Esophagus muscularis mucosa (tissue), 4 donors: ENCODE results near the gene TGFBR3. TPM values are rescaled to one million over a fixed set of nuclear protein-coding genes. Genes with fewer than 3 reads are reported as not detected.
A peak's percentile ranks its signal among the peaks of the same experiment; 100 is the strongest.

ENCODE experiments used
- DNase-seq: peaks from one replicate; pipeline ENCODE4 v3.0.0-alpha.2; 2017; ENCODE audit errors: extremely low spot score
- H3K27ac ChIP-seq, 4 donors: fragments of 200-600 bp; sonication (generic); replicated peaks in 1 of 4; 1 replicate in 3 of 4; 2 replicates in 1 of 4; pipeline ENCODE4 v1.5.1; 2016 to 2019; ENCODE audit warnings: mild to moderate bottlenecking in 1 of 4
- H3K27me3 ChIP-seq, 4 donors: fragments of 200-600 bp; sonication (generic); one replicate each; pipeline versions ENCODE4 v1.5.1 to v1.6.0; 2016 to 2019
- H3K36me3 ChIP-seq, 4 donors: fragments of 200-600 bp; sonication (generic); one replicate each; pipeline ENCODE4 v1.5.1; 2016 to 2019
- H3K4me1 ChIP-seq, 4 donors: fragments of 200-600 bp; sonication (generic); one replicate each; pipeline ENCODE4 v1.5.1; 2016 to 2019
- H3K4me3 ChIP-seq, 4 donors: fragments of 200-600 bp; sonication (generic); 1 replicate in 2 of 4; 2 replicates in 2 of 4; pipeline ENCODE4 v1.5.1; 2016 to 2019; ENCODE audit warnings: mild to moderate bottlenecking in 4 of 4, moderate library complexity in 1 of 4
- H3K9me3 ChIP-seq, 4 donors: fragments of 200-600 bp; sonication (generic); 1 replicate in 3 of 4; 2 replicates in 1 of 4; pipeline ENCODE4 v1.5.1; 2016 to 2019
- CTCF ChIP-seq, 3 experiments: fragments of 200-600 bp in 2 of 3; fragments of 450-650 bp in 1 of 3; sonication (generic) in 2 of 3; IDR thresholded peaks; one replicate each; pipeline ENCODE4 v1.5.1; 2017 to 2019; ENCODE audit warnings: antibody characterized with exemption in 3 of 3, mild to moderate bottlenecking in 2 of 3, moderate library complexity in 1 of 3
- EP300 ChIP-seq: sonication (generic); formaldehyde crosslinking; IDR thresholded peaks from one replicate; pipeline ENCODE4 v1.6.1; 2017; ENCODE audit warnings: antibody characterized with exemption
- POLR2A ChIP-seq: fragments of 450-650 bp; IDR thresholded peaks from one replicate; pipeline ENCODE4 v1.6.1; 2017; ENCODE audit warnings: antibody characterized with exemption, moderate library complexity, mild to moderate bottlenecking, low read depth
- POLR2AphosphoS5 ChIP-seq, 2 donors: sonication (generic); formaldehyde crosslinking; IDR thresholded peaks; one replicate each; pipeline ENCODE4 v1.6.1; 2017; ENCODE audit warnings: antibody characterized with exemption in 2 of 2
- WGBS: methylation state at CpG from one replicate; pipeline ENCODE4 v1.1.5; 2018; 5-methylcytosine and 5-hydroxymethylcytosine counted together
- intact Hi-C: fragments of 100-400 bp; cut with DNase I; formaldehyde crosslinking; loops from one replicate; pipeline ENCODE4 v1.15.1; 2023
- total RNA-seq, 4 donors: library from RNA; depleted of rRNA; stranded (reverse); fragments of >200 nt; gene quantifications; one replicate each; pipeline versions ENCODE4 v1.1.0 to v1.2.1, GENCODE V29; 2016

TGFBR3 gene
- total RNA-seq, 4 donors from 2014 or later = 176 to 262 (median 188) TPM

- TF ChIP-seq EP300 (no peak), POLR2A (no peak), POLR2AphosphoS5 (IDR thresholded peaks at IDR 0.05) (no peak), CTCF (IDR thresholded peaks at IDR 0.05) (no peak)
- 81% methylated on average over 5 of the region's 5 CpGs for WGBS
- peak overlapping the region; percentile 76 to 86 (median 84) for H3K27ac ChIP-seq
- DNase-seq = no peak
- H3K27me3 ChIP-seq = no peaks in the 10 kb centered on the region
- H3K36me3 ChIP-seq = peaks cover 36 to 81% (median 40%) of the 10 kb centered on the region in 4 donors
- intact Hi-C loops = no loop called here
- H3K9me3 ChIP-seq = no peaks in the 10 kb centered on the region
- H3K4me3 ChIP-seq = peak overlapping the region in 2 of 4 donors; percentile 20 to 21
- peaks cover 32 to 76% (median 63%) of the 10 kb centered on the region in 4 donors for H3K4me1 ChIP-seq
These were observed 174.3 kb downstream of the TGFBR3 start for GRCh38 chr1:91711504-91712247.

GRCh38 chr1:91710261-91710660 is 175.7 kb downstream of the TGFBR3 start:
- H3K4me3 ChIP-seq = peak overlapping the region in 2 of 4 donors; percentile 10 to 21
- no peak for DNase-seq
- H3K27ac ChIP-seq = peak overlapping the region in 3 of 4 donors; percentile 76 to 86 (median 85)
- intact Hi-C loops = no loop called here
- H3K27me3 ChIP-seq = no peaks in the 10 kb centered on the region
- H3K9me3 ChIP-seq = no peaks in the 10 kb centered on the region
- 73% methylated on average over 4 of the region's 4 CpGs for WGBS
- TF ChIP-seq POLR2A (no peak), CTCF (IDR thresholded peaks at IDR 0.05) (no peak), POLR2AphosphoS5 (IDR thresholded peaks at IDR 0.05) (no peak), EP300 (no peak)
- peaks cover 38 to 76% (median 62%) of the 10 kb centered on the region in 4 donors for H3K4me1 ChIP-seq
- H3K36me3 ChIP-seq = peaks cover 28 to 81% (median 31%) of the 10 kb centered on the region in 4 donors

GRCh38 chr1:91708691-91709090 is 177.3 kb downstream of the TGFBR3 start:
- DNase-seq = no peak
- peak overlapping the region in 1 of 4 donors; percentile 76 for H3K27ac ChIP-seq
- peaks cover 42 to 65% (median 53%) of the 10 kb centered on the region in 4 donors for H3K4me1 ChIP-seq
- 84% methylated on average over 5 of the region's 5 CpGs for WGBS
- peaks cover 27 to 86% (median 35%) of the 10 kb centered on the region in 4 donors for H3K36me3 ChIP-seq
- H3K27me3 ChIP-seq = no peaks in the 10 kb centered on the region
- intact Hi-C loops = no loop called here
- no peak overlapping the region for H3K4me3 ChIP-seq
- TF ChIP-seq EP300 (no peak), POLR2AphosphoS5 (IDR thresholded peaks at IDR 0.05) (no peak), CTCF (IDR thresholded peaks at IDR 0.05) (no peak), POLR2A (no peak)
- no peaks in the 10 kb centered on the region for H3K9me3 ChIP-seq

GRCh38 chr1:91707890-91708218 is 178.1 kb downstream of the TGFBR3 start:
- Histone ChIP-seq H3K9me3 (no peaks in the 10 kb centered on the region), H3K4me1 (peaks cover 34 to 57% (median 44%) of the 10 kb centered on the region in 4 donors), H3K4me3 (no peak overlapping the region), H3K27me3 (no peaks in the 10 kb centered on the region), H3K36me3 (peaks cover 27 to 92% (median 36%) of the 10 kb centered on the region in 4 donors), H3K27ac (peak overlapping the region in 3 of 4 donors; percentile 17 to 19 (median 18))
- no peak for TF ChIP-seq EP300
- no peak for TF ChIP-seq POLR2AphosphoS5 (IDR thresholded peaks at IDR 0.05)
- no peak for TF ChIP-seq CTCF (IDR thresholded peaks at IDR 0.05)
- TF ChIP-seq POLR2A = no peak
- intact Hi-C loops = no loop called here
- DNase-seq = no peak
- WGBS = 88% methylated on average over 1 of the region's 1 CpG
